Neural progenitor cell (in vitro differentiated cells): Measurements from ENCODE around the gene WDFY2. TPM values are rescaled to one million over a fixed set of nuclear protein-coding genes. Genes with fewer than 3 reads are reported as not detected.

Experiments
- DNase-seq: peaks from one replicate; pipeline ENCODE4 v3.0.0-alpha.2; 2016; ENCODE audit warnings: low spot score
- H2AFZ ChIP-seq: fragments of 200-600 bp; sonication (generic); replicated peaks from 2 replicates; pipeline ENCODE4 v1.6.1; 2016; ENCODE audit warnings: antibody characterized with exemption
- H3F3A ChIP-seq: fragments of 200-600 bp; sonication (generic); 2 replicates; pipeline ENCODE4 v1.6.1; 2016; ENCODE audit warnings: antibody characterized with exemption, low read depth
- H3K27ac ChIP-seq: fragments of 200-600 bp; sonication (generic); 2 replicates; pipeline ENCODE4 v1.5.1; 2016; ENCODE audit warnings: mild to moderate bottlenecking
- H3K27me3 ChIP-seq: fragments of 200-600 bp; sonication (generic); 2 replicates; pipeline ENCODE4 v1.6.1; 2016; ENCODE audit warnings: mild to moderate bottlenecking, moderate library complexity
- H3K36me3 ChIP-seq: fragments of 200-600 bp; sonication (generic); 2 replicates; pipeline ENCODE4 v1.5.1; 2016
- H3K4me1 ChIP-seq: fragments of 200-600 bp; sonication (generic); 2 replicates; pipeline ENCODE4 v1.6.1; 2016; ENCODE audit warnings: mixed run types
- H3K4me2 ChIP-seq: fragments of 200-600 bp; sonication (generic); 2 replicates; pipeline ENCODE4 v1.6.1; 2016
- H3K4me3 ChIP-seq: fragments of 200-600 bp; sonication (generic); 2 replicates; pipeline ENCODE4 v1.5.1; 2016
- H3K79me2 ChIP-seq: fragments of 200-600 bp; sonication (generic); 2 replicates; pipeline ENCODE4 v1.6.1; 2016; ENCODE audit warnings: low read depth
- H3K9ac ChIP-seq: fragments of 200-600 bp; sonication (generic); 2 replicates; pipeline ENCODE4 v1.6.1; 2016
- H3K9me3 ChIP-seq: fragments of 200-600 bp; sonication (generic); 2 replicates; pipeline ENCODE4 v1.5.1; 2016; ENCODE audit warnings: low read depth
- H4K20me1 ChIP-seq: fragments of 200-600 bp; sonication (generic); 2 replicates; pipeline ENCODE4 v1.6.1; 2016; ENCODE audit warnings: low read depth
- H3K27ac Mint-ChIP-seq: 3 replicates; pipeline ENCODE4 v1.8.0; 2021; ENCODE audit warnings: mixed read lengths
- H3K27me3 Mint-ChIP-seq: 2 replicates; pipeline ENCODE4 v1.8.0; 2022; ENCODE audit warnings: low read depth, mild to moderate bottlenecking, inconsistent platforms, moderate library complexity, mixed read lengths; ENCODE audit not compliant: insufficient read depth
- H3K36me3 Mint-ChIP-seq: 3 replicates; pipeline ENCODE4 v1.8.0; 2021; ENCODE audit warnings: mixed read lengths
- H3K4me1 Mint-ChIP-seq: 3 replicates; pipeline ENCODE4 v1.8.0; 2021; ENCODE audit warnings: mixed read lengths
- H3K4me3 Mint-ChIP-seq: 3 replicates; pipeline ENCODE4 v1.8.0; 2021; ENCODE audit warnings: mild to moderate bottlenecking, moderate library complexity, mixed read lengths
- H3K9me3 Mint-ChIP-seq: 3 replicates; pipeline ENCODE4 v1.8.0; 2020; ENCODE audit warnings: mixed read lengths
- EZH2 ChIP-seq: fragments of 200-600 bp; sonication (generic); IDR thresholded peaks from 2 replicates; pipeline ENCODE4 v1.6.1; 2017; ENCODE audit warnings: antibody characterized with exemption, mild to moderate bottlenecking, moderate library complexity
- EZH2phosphoT487 ChIP-seq: fragments of 200-600 bp; sonication (generic); IDR thresholded peaks from 2 replicates; pipeline ENCODE4 v1.6.1; 2017; ENCODE audit warnings: antibody characterized with exemption
- total RNA-seq: library from RNA; depleted of rRNA; stranded (reverse); fragments of >200 nt; gene quantifications from 2 replicates; pipeline ENCODE4 v1.2.3, GENCODE V29; 2015; ENCODE audit warnings: low replicate concordance
- TF ChIP-seq, protein P1 (sequence below): fragments of 200-600 bp; sonication (generic); IDR thresholded peaks from 2 replicates; pipeline ENCODE4 v1.5.1; 2017; ENCODE audit warnings: antibody characterized with exemption, mild to moderate bottlenecking

WDFY2 gene
- total RNA-seq, 1 donor from 2014 or later = 18.3 TPM

DNA sequence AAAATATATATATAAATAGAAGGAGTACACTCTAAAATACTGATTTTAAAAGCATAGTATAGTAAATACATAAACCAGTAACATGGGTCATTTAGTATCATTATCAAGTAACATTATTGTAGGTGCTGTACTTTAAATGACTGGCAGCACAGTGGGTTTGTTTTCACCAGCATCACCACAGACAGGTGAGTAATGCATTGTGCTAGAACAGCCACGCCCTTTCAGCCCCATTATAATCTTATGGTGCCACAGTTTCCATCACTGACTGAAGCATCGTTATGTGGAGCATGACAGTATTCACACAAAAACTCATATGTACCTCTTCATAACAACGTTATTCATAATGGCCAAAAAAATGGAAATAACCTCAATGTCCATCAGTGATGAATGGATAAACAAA lies 131.4 kb downstream of the WDFY2 start:
- Histone ChIP-seq H3K27me3 (no peaks in the 10 kb centered on the region), H3K79me2 (no peaks in the 10 kb centered on the region), H3K4me3 (no peak overlapping the region), H3K27ac (no peak overlapping the region), H4K20me1 (peaks cover 3% of the 10 kb centered on the region), H3K4me1 (no peaks in the 10 kb centered on the region), H2AFZ (no peak overlapping the region), H3K9me3 (no peaks in the 10 kb centered on the region), H3K4me2 (no peak overlapping the region), H3F3A (no peaks in the 10 kb centered on the region), H3K36me3 (no peaks in the 10 kb centered on the region), H3K9ac (no peak overlapping the region)
- Mint-ChIP-seq H3K27me3 (peaks cover 5% of the 10 kb centered on the region), H3K9me3 (peaks cover 4% of the 10 kb centered on the region), H3K36me3 (peaks cover 5% of the 10 kb centered on the region), H3K27ac (no peak overlapping the region), H3K4me3 (no peak overlapping the region), H3K4me1 (no peaks in the 10 kb centered on the region)
- TF ChIP-seq, protein P1, sequence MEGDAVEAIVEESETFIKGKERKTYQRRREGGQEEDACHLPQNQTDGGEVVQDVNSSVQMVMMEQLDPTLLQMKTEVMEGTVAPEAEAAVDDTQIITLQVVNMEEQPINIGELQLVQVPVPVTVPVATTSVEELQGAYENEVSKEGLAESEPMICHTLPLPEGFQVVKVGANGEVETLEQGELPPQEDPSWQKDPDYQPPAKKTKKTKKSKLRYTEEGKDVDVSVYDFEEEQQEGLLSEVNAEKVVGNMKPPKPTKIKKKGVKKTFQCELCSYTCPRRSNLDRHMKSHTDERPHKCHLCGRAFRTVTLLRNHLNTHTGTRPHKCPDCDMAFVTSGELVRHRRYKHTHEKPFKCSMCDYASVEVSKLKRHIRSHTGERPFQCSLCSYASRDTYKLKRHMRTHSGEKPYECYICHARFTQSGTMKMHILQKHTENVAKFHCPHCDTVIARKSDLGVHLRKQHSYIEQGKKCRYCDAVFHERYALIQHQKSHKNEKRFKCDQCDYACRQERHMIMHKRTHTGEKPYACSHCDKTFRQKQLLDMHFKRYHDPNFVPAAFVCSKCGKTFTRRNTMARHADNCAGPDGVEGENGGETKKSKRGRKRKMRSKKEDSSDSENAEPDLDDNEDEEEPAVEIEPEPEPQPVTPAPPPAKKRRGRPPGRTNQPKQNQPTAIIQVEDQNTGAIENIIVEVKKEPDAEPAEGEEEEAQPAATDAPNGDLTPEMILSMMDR = no peak
- TF ChIP-seq EZH2phosphoT487 = no peak
- no peak for TF ChIP-seq EZH2
- no peak for DNase-seq

DNA sequence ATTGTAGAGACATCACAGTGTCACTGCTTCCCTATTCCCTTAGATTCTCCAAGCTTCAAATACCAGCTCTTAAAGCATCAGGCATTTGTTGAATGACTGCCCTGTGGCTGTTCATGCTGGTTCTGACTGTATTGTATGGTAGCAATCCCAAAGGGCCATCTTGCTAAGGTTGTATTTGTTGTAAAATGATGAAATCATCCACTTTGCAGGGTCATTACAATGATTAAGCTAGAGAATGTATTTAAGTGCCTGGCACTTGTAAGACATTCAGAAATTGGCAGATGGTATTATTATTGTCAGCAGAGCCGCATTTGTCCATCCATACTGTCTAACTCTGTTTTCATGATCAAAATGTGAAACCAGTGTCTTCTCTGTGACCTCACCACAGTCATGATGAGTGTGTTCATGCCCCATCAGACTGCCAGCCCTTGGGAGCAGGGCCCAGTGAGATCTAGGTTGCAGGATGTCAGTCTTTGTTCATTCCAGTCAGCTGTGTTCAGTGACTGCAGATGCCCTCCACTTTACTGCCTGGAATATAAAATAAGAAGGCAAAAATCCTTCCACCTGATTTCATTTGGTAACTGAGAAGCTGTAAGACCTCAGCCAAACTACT lies 133.6 kb downstream of the WDFY2 start:
- no peak overlapping the region for H3K9ac ChIP-seq
- Mint-ChIP-seq H3K36me3 (peaks cover 9% of the 10 kb centered on the region), H3K4me3 (no peak overlapping the region), H3K27me3 (peaks cover 5% of the 10 kb centered on the region), H3K4me1 (no peaks in the 10 kb centered on the region), H3K9me3 (no peaks in the 10 kb centered on the region), H3K27ac (no peak overlapping the region)
- DNase-seq = no peak
- H3K4me3 ChIP-seq = no peak overlapping the region
- H4K20me1 ChIP-seq = peaks cover 3% of the 10 kb centered on the region
- no peak overlapping the region for H2AFZ ChIP-seq
- no peaks in the 10 kb centered on the region for H3F3A ChIP-seq
- no peaks in the 10 kb centered on the region for H3K36me3 ChIP-seq
- H3K9me3 ChIP-seq = no peaks in the 10 kb centered on the region
- no peak overlapping the region for H3K4me2 ChIP-seq
- H3K79me2 ChIP-seq = no peaks in the 10 kb centered on the region
- TF ChIP-seq EZH2 (no peak), EZH2phosphoT487 (no peak)
- TF ChIP-seq, protein P1 = no peak
- no peaks in the 10 kb centered on the region for H3K4me1 ChIP-seq
- H3K27me3 ChIP-seq = no peaks in the 10 kb centered on the region
- H3K27ac ChIP-seq = no peak overlapping the region

GRCh38 chr13:51719394-51719793 lies 135.1 kb downstream of the WDFY2 start:
- Histone ChIP-seq H3F3A (no peaks in the 10 kb centered on the region), H3K4me3 (no peak overlapping the region), H3K9ac (no peak overlapping the region), H4K20me1 (peaks cover 3% of the 10 kb centered on the region), H3K4me2 (no peak overlapping the region), H2AFZ (no peak overlapping the region), H3K79me2 (no peaks in the 10 kb centered on the region), H3K27ac (no peak overlapping the region), H3K9me3 (no peaks in the 10 kb centered on the region), H3K27me3 (no peaks in the 10 kb centered on the region), H3K36me3 (no peaks in the 10 kb centered on the region), H3K4me1 (no peaks in the 10 kb centered on the region)
- peaks cover 2% of the 10 kb centered on the region for H3K27me3 Mint-ChIP-seq
- H3K4me3 Mint-ChIP-seq = no peak overlapping the region
- peaks cover 2% of the 10 kb centered on the region for H3K4me1 Mint-ChIP-seq
- H3K36me3 Mint-ChIP-seq = peaks cover 8% of the 10 kb centered on the region
- no peak for DNase-seq
- no peak overlapping the region for H3K27ac Mint-ChIP-seq
- no peaks in the 10 kb centered on the region for H3K9me3 Mint-ChIP-seq
- TF ChIP-seq EZH2phosphoT487 = no peak

DNA sequence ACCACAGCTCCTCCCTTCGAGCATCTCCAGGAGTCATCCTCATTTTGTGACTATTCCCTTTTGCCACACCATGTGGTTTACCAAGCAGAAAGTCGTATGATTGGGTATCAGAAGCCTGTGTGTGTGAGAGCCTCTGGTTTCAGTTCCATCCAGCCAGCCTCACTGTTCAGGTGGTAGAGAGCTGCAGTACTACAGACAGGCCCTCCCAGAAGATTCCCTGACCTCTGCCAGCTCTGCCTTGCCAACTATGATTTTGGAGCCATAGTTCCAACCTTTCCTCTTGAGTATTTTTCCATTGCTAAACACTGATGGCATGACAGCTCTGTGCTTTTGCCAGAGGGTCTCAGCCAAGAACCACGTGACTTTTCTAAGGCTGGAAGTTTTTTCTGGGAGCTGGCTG lies 137.2 kb downstream of the WDFY2 start:
- peaks cover 2% of the 10 kb centered on the region for H3K4me1 Mint-ChIP-seq
- H3K9ac ChIP-seq = no peak overlapping the region
- no peak overlapping the region for H3K27ac ChIP-seq
- H3K27ac Mint-ChIP-seq = peak overlapping the region; percentile 27
- H3K4me1 ChIP-seq = no peaks in the 10 kb centered on the region
- no peak overlapping the region for H3K4me3 ChIP-seq
- TF ChIP-seq EZH2 (no peak), EZH2phosphoT487 (no peak)
- TF ChIP-seq, protein P1 = no peak
- H3K4me3 Mint-ChIP-seq = no peak overlapping the region
- H3K27me3 ChIP-seq = no peaks in the 10 kb centered on the region
- H3K36me3 ChIP-seq = no peaks in the 10 kb centered on the region
- no peaks in the 10 kb centered on the region for H3K79me2 ChIP-seq
- H3K4me2 ChIP-seq = no peak overlapping the region
- H4K20me1 ChIP-seq = peaks cover 3% of the 10 kb centered on the region
- no peak overlapping the region for H2AFZ ChIP-seq
- H3K36me3 Mint-ChIP-seq = peaks cover 9% of the 10 kb centered on the region
- peaks cover 2% of the 10 kb centered on the region for H3K27me3 Mint-ChIP-seq
- H3K9me3 Mint-ChIP-seq = no peaks in the 10 kb centered on the region
- no peaks in the 10 kb centered on the region for H3K9me3 ChIP-seq
- no peak for DNase-seq
- H3F3A ChIP-seq = no peaks in the 10 kb centered on the region
